8988T (cell line): ENCODE data around the gene SIGLEC8.
"Not testable (repeated sequence)": the region's sequence is repeated elsewhere in the genome, so short reads cannot be mapped to it uniquely, and the experiment has no call there.

Experiments
- DNase-seq: peaks from one replicate; pipeline ENCODE4 v3.0.0; 2011

The SIGLEC8 gene

DNA sequence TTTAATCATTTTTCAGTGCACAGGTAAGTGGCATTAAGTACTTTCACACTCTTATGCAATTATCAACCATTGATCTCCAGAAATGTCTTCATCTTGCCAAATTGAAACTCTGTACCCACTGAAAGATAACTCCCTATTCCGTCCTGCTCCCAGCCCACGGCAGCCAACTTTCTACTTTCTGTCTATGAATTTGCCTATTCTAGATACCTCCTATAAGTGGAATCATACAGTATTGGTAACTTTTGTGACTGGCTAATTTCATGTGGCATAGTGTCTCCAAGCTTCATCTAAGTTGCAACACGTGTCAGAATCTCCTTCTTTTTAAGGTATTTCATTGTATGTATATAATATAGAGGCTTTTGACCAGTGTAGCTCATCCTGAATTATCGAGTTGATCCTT, 14.4 kb upstream of the SIGLEC8 start:
- no peak for DNase-seq

- no peak for DNase-seq
Measured at GRCh38 chr19:51471527-51471926, 13.3 kb upstream of the SIGLEC8 start.

DNA sequence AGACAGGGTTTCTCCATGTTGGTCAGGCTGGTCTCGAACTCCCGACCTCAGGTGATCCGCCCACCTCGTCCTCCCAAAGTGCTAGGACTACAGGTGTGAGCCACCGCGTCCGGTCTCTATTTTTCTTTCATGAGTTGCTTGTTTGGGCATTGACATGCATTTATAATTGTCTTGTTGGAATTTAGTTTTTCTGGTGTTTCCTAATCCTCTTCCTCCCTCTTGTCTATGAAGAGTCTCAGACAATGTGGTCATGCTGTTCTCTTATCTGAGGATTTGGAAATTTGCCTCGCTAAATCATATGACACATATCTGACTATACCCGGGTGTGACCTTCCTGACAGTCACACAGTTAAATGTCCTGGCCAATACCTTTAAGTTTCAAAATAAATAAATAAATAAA, 12.7 kb upstream of the SIGLEC8 start:
- no peak for DNase-seq

GRCh38 chr19:51469629-51470028, 11.4 kb upstream of the SIGLEC8 start:
- DNase-seq, result no peak

DNA sequence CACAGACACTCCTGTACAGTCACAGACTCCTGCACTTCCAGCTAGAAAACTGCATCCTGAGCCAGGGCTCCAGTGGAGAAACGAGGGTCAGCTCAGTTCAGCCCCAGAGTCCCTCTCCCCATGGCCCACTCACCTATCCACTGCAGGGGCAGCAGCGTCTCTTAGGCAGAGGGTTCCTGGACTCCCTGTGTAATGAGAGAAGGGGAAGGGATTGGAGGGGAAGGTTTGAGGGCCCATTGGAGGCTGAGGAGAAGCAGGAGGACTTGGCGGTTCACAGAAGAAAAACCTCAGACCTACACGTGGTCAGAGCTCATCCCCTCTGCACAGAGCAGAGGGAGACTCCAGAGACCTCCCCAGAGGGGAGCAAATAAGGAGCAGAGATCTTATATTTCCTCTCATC, 10.9 kb upstream of the SIGLEC8 start:
- no peak for DNase-seq

- DNase-seq, result no peak
Measured at GRCh38 chr19:51468545-51468920, 10.3 kb upstream of the SIGLEC8 start.

DNA sequence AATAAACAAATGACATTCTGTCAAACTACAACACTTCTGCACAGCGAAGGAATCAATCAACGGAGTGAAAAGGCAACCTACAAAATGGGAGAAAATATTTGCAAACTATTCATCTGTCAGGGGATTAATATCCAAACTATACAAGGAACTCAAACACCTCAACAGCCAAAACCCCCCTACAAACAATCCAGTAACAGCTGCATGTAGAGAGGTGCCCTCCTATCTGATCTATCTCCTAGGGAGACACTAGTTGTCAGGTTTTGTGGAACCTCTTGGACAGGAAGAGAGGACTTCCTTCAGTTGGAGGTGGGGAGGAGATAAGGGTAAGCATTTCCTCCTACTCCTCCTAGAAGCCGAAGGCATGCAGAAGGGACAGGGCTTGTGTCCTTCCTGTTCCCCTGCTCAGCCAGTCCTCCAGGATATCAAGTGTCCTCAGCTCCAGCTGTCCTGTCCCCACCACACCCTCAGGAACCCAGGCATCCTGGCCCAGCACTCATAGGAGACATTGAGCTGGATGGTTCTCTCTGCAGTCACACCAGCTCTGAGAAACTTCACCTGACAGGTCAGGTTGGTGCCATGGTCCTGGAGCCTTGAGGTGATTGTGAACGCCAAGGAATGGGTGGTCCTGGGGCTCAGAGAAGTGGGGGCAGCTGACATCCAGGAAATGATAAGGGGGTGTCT, 9.8 kb upstream of the SIGLEC8 start:
- DNase-seq, result no peak

- no peak for DNase-seq
Measured at GRCh38 chr19:51466723-51467122, 8.5 kb upstream of the SIGLEC8 start.

DNA sequence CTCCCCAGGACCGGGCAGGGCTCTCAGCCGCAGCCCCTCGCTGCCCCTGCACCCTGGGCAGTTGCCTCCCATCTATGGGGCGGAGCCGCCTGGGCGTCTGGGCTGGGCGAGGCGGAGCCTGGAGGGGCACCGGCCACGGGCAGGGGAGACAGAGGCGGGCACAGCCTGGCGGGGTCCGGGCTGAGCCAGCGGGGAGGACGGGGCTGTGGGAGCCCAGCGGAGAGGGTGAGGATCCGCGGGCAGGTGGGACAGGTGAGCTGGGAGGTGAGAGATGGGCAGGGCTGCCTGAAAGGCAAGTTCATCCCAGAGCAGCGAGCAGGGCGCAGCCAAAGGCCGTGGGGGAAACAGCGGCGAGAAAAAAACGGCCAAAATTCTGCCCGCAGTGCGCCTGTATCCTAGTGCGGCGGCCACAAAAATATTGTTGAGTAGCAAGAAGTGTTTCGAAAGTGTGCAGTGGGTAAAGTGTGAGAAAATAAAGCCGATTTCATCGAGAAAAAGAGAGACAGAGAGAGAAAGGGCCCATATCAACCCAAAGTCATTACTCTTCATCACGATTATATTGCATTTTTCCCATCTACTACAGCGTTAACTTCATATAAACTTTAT, 5.8 kb upstream of the SIGLEC8 start:
- DNase-seq, result not testable (repeated sequence)

DNA sequence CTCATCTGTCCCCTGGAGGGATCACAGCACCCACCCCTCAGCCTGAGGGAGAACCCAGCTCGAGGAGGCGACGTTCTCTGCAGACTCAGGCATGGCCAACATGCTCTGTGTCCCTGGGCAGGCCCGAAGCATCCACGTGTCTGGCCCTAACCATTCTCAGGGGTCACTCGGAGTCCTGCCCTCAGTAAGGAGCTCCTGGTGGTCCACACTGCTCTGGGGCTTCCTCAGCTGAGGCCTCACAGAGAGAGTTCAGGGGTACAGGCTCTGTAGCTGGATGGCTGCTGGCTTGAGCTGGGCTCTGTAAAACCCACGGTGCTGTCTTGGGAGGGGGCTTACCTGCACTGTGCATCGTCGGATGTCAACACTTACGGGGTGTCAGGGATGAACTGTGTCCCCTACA, 4.4 kb upstream of the SIGLEC8 start:
- no peak for DNase-seq

DNA sequence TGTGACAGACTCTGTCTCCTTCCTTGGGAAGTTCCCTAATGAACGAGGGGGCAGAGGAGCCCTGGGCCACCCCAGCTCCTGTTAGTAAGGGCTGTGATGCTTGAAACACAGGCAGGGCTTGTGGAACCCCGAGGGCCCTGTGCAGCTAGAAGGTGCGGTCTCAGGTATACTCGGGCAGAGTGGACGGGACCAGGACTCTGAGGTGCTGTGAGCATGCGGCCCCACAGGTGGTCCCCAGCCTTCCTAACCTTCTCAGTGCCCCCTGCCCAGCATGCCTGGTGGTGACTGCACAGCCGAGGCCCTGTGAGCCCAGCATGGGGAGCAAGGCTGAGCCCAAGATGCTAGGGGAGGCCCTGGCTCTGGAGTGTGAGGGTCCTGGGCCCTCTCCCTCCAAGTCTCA, 4.0 kb upstream of the SIGLEC8 start:
- DNase-seq, result no peak

- no peak for DNase-seq
Measured at GRCh38 chr19:51461723-51462161, 3.5 kb upstream of the SIGLEC8 start.

GRCh38 chr19:51460164-51460992, 2.1 kb upstream of the SIGLEC8 start:
- DNase-seq, result peak; percentile 26

GRCh38 chr19:51458899-51459505, 748 bp upstream of the SIGLEC8 start:
- no peak for DNase-seq

DNA sequence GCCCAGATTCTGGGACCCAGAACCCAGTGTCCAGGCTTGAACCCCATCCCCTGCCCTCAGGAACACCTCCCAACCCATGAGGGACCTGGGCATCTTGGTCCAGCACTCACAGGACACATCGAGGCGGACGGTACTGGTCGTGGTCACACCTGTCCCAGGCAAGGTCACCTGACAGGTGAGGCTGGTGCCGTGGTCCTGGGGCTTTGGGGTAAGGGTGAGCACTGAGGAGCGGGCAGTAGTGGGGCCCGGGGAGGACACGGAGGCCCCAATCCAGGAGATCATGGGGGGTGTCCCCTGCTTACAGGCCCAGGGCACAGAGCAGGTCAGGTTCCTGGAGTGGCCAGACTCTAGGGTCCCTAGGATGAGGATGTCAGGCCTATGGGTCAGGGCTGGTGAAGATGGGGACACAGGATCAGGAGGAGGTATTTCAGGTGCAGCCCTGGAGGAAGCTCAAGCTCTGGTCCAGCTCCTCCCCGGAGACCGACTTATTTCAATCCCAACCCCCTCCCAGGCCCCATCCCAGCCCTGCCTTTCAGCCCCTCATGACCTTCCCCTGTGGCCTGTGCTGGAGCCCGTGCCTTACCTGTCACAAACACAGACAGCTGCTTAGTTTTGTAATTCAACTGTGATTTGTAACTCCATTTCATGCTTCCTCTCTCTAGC, 772 bp downstream of the SIGLEC8 start:
- no peak for DNase-seq

- DNase-seq, result no peak
Measured at GRCh38 chr19:51456541-51457290, 1.5 kb downstream of the SIGLEC8 start.

DNA sequence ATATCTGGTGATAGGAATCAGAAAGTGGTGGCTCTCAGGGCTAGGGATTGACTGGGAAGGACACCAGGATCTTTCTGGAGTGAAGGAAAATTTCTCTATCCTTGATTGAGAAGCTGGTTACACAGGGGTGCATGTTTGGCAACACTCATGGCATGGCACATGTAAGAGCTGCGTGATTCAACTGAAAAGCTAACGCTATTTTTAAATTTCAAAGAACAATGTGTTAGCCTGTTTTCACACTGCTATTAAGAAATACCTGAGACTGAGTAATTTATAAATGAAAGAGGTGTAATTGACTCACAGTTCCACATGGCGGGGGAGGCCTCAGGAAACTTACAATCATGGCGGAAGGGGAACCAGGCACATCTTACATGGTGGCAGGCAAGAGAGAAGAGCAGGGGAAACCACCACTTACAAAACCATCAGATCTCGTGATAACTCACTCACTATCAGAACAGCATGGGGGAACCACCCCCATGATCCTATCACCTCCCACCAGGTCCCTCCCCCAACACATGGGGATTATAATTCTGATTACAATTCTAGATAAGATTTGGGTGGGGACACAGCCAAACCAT, 7.4 kb downstream of the SIGLEC8 start:
- no peak for DNase-seq

GRCh38 chr19:51448411-51449016, 9.7 kb downstream of the SIGLEC8 start:
- no peak for DNase-seq

- DNase-seq, result no peak
Measured at GRCh38 chr19:51448011-51448410, 10.2 kb downstream of the SIGLEC8 start.

DNA sequence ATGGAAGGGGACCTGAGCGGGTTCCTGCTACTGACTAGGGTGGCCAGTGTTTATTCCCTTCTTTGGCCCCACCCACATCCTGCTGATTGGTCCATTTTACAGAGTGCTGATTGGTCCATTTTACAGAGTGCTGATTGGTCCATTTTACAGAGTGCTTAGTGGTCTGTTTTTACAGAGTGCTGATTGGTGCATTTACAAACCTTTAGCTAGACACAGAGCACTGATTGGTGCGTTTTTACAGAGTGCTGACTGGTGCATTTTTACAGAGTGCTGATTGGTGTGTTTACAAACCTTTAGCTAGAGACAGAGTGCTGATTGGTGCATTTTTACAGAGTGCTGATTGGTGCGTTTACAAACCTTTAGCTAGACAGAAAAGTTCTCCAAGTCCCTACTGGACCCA, 10.7 kb downstream of the SIGLEC8 start:
- DNase-seq, result not testable (repeated sequence)
